H1 (cell line): ENCODE results near the gene TMC6. TPM values are rescaled to one million over a fixed set of nuclear protein-coding genes. Genes with fewer than 3 reads are reported as not detected.

Experiments
- CREB1 ChIP-seq: IDR thresholded peaks from 2 replicates; pipeline ENCODE4 v1.6.1; 2012; ENCODE audit warnings: inconsistent platforms
- MAFK ChIP-seq: IDR thresholded peaks from 2 replicates; pipeline ENCODE4 v1.6.1; 2012; ENCODE audit warnings: low read depth, mild to moderate bottlenecking, improper control_type of control experiment, low read length
- POLR2A ChIP-seq, 2 experiments: IDR thresholded peaks; 1 replicate in 1 of 2; 2 replicates in 1 of 2; pipeline ENCODE4 v1.6.1; 2011; ENCODE audit warnings: low read depth in 2 of 2, low read length in 2 of 2, mild to moderate bottlenecking in 2 of 2; ENCODE audit errors: control extremely low read depth in 1 of 2
- RNF2 ChIP-seq: fragments of 200-900, 300-1000 bp; sonication (generic); IDR thresholded peaks from 2 replicates; pipeline ENCODE4 v1.7.1; 2016; ENCODE audit warnings: borderline replicate concordance, low read depth, mild to moderate bottlenecking, antibody characterized with exemption, low read length; ENCODE audit not compliant: poor library complexity, severe bottlenecking; ENCODE audit errors: missing control alignments
- SIN3A ChIP-seq, 2 experiments: IDR thresholded peaks in 1 of 2; conservative IDR thresholded peaks in 1 of 2; 2 replicates each; pipeline ENCODE4 v1.6.1; 2011 to 2012; ENCODE audit warnings: low read length in 2 of 2, improper control_type of control experiment in 1 of 2, low read depth in 1 of 2, mild to moderate bottlenecking in 1 of 2
- ZNF274 ChIP-seq: IDR thresholded peaks from 2 replicates; pipeline ENCODE4 v1.7.0; 2012; ENCODE audit warnings: low read length, borderline replicate concordance; ENCODE audit errors: extremely low read depth
- polyA plus RNA-seq, 7 experiments: library from polyadenylated mRNA; depleted of rRNA in 3 of 7; stranded (reverse) in 5 of 7; unstranded in 2 of 7; fragments of >200 nt in 5 of 7; fragments of 200-250 nt in 2 of 7; gene quantifications; 1 replicate in 5 of 7; 2 replicates in 1 of 7; 4 replicates in 1 of 7; pipeline versions ENCODE4 v1.2.1 to v1.2.3, GENCODE V29; 2011 to 2013; ENCODE audit warnings: missing spikeins in 2 of 7, mixed read lengths in 2 of 7
- total RNA-seq: library from RNA; stranded (reverse); fragmentation: NEBNext Ultra II Directional; extraction: Animal tissue kit (Norgen Biotek cat#: 25700); gene quantifications from 2 replicates; pipeline ENCODE4 v1.2.1, GENCODE V29; 2021
- TF ChIP-seq, protein P1 (sequence below): IDR thresholded peaks from 2 replicates; pipeline ENCODE4 v1.6.1; 2012; ENCODE audit warnings: low read length, inconsistent platforms

Gene TMC6
- total and polyA plus RNA-seq, 2 of the 8 experiments (the other 6 are each of a cell fraction or from before 2014, with no cell fraction given) = 39.4 to 77.6 TPM

DNA sequence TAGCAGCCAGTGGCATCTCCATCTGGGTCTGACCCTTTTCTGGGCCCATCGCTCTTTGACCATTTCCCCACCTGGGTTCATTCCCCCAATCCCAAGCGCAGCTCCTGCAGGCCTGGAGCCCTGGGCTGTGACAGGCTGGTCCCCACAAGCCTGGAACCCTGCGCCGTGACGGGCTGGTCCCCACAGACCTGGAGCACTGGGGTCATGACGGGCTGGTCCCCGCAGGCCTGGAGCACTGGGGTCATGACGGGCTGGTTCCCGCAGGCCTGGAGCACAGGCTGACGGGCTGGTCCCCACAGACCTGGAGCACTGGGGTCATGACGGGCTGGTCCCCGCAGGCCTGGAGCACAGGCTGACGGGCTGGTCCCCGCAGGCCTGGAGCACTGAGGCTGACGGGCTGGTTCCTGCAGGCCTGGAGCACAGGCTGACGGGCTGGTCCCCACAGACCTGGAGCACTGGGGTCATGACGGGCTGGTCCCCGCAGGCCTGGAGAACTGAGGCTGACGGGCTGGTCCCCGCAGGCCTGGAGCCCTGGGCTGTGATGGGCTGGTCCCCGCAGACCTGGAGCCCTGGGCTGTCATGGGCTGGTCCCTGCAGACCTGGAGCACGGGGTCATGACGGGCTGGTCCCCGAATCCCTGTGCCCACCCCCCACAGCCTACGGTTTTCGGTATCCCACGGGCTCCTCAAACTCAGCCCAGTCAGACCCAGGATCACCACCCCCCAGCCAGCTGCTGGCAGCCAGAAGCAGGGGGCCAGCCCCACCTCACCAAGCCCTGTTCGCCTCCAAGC lies 16.6 kb downstream of the TMC6 start (continued):
- no peak for TF ChIP-seq SIN3A (conservative IDR thresholded peaks at IDR 0.05 in 1 of 2, IDR thresholded peaks at IDR 0.05 in 1 of 2; ENCODE audit: low read depth in 1 of 2, low read length in 2 of 2)
- no peak for TF ChIP-seq CREB1
- no peak for TF ChIP-seq ZNF274
- TF ChIP-seq RNF2 = no peak
- TF ChIP-seq POLR2A (IDR thresholded peaks at IDR 0.05; ENCODE audit: control extremely low read depth in 1 of 2, low read depth in 2 of 2, low read length in 2 of 2) = no peak
- TF ChIP-seq MAFK = no peak
- TF ChIP-seq, protein P1, sequence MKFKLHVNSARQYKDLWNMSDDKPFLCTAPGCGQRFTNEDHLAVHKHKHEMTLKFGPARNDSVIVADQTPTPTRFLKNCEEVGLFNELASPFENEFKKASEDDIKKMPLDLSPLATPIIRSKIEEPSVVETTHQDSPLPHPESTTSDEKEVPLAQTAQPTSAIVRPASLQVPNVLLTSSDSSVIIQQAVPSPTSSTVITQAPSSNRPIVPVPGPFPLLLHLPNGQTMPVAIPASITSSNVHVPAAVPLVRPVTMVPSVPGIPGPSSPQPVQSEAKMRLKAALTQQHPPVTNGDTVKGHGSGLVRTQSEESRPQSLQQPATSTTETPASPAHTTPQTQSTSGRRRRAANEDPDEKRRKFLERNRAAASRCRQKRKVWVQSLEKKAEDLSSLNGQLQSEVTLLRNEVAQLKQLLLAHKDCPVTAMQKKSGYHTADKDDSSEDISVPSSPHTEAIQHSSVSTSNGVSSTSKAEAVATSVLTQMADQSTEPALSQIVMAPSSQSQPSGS = no peak
